Measurements from ENCODE around the gene BTBD9. TPM values are rescaled to one million over a fixed set of nuclear protein-coding genes. Genes with fewer than 3 reads are reported as not detected.

BTBD9 gene
- total RNA-seq, 1 donor from 2014 or later = 10.3 TPM

DNA sequence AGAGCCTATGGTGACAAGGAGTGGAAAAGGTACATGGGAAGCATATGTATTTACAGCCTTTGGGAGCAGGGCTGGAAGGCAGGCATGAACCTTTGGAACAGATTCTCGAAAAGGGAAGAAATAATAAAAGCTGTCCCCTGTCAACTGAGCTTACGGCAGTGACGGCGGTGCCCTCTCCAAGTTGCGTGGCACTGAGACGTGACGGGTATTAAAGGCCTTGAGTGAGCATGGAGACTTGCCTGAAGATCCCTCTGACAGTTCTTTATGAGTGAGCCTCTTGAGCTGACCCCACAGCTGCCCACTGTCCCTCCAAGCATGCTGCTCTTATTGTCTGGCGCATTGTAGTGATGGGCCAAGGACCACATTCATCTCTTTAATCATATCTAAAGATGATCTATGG is 431.7 kb downstream of the BTBD9 start:
- H3K36me3 Mint-ChIP-seq (ENCODE audit: low read depth, unreplicated experiment) = no peaks in the 10 kb centered on the region
- no peak overlapping the region for H3K27ac Mint-ChIP-seq (ENCODE audit: unreplicated experiment)
- H3K4me3 Mint-ChIP-seq (ENCODE audit: unreplicated experiment) = no peak overlapping the region
- DNase-seq (ENCODE audit: low spot score) = no peak
- peaks cover 16% of the 10 kb centered on the region for H3K4me1 Mint-ChIP-seq (ENCODE audit: unreplicated experiment)
- no peaks in the 10 kb centered on the region for H3K9me3 Mint-ChIP-seq (ENCODE audit: unreplicated experiment)
- H3K27me3 Mint-ChIP-seq (ENCODE audit: unreplicated experiment) = peaks cover 3% of the 10 kb centered on the region
- TF ChIP-seq, protein P1, sequence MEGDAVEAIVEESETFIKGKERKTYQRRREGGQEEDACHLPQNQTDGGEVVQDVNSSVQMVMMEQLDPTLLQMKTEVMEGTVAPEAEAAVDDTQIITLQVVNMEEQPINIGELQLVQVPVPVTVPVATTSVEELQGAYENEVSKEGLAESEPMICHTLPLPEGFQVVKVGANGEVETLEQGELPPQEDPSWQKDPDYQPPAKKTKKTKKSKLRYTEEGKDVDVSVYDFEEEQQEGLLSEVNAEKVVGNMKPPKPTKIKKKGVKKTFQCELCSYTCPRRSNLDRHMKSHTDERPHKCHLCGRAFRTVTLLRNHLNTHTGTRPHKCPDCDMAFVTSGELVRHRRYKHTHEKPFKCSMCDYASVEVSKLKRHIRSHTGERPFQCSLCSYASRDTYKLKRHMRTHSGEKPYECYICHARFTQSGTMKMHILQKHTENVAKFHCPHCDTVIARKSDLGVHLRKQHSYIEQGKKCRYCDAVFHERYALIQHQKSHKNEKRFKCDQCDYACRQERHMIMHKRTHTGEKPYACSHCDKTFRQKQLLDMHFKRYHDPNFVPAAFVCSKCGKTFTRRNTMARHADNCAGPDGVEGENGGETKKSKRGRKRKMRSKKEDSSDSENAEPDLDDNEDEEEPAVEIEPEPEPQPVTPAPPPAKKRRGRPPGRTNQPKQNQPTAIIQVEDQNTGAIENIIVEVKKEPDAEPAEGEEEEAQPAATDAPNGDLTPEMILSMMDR (IDR thresholded peaks at IDR 0.05; ENCODE audit: unreplicated experiment) = no peak

DNA sequence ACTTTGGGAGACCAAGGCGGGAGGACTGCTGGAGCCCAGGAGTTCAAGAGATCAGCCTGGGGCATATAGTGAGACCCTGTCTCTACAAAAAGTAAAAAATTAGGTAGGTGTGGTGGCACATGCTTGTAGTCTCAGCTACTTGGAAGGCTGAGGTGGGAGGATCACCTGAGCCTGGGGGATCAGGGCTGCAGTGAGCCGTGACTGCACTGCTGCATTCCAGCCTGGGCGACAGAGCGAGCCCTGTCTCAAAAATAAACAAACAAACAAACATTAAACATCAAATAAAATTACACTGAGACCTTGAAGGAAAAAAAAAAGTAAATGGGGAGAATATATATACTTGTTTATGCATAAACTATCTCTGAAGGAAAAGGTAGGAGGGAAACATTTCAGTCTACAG is 432.4 kb downstream of the BTBD9 start:
- no peak for DNase-seq (ENCODE audit: low spot score)
- H3K27ac Mint-ChIP-seq (ENCODE audit: unreplicated experiment) = no peak overlapping the region
- H3K36me3 Mint-ChIP-seq (ENCODE audit: low read depth, unreplicated experiment) = no peaks in the 10 kb centered on the region
- TF ChIP-seq, protein P1 (IDR thresholded peaks at IDR 0.05; ENCODE audit: unreplicated experiment) = no peak
- no peaks in the 10 kb centered on the region for H3K9me3 Mint-ChIP-seq (ENCODE audit: unreplicated experiment)
- H3K27me3 Mint-ChIP-seq (ENCODE audit: unreplicated experiment) = peaks cover 2% of the 10 kb centered on the region
- peaks cover 9% of the 10 kb centered on the region for H3K4me1 Mint-ChIP-seq (ENCODE audit: unreplicated experiment)
- H3K4me3 Mint-ChIP-seq (ENCODE audit: unreplicated experiment) = no peak overlapping the region

DNA sequence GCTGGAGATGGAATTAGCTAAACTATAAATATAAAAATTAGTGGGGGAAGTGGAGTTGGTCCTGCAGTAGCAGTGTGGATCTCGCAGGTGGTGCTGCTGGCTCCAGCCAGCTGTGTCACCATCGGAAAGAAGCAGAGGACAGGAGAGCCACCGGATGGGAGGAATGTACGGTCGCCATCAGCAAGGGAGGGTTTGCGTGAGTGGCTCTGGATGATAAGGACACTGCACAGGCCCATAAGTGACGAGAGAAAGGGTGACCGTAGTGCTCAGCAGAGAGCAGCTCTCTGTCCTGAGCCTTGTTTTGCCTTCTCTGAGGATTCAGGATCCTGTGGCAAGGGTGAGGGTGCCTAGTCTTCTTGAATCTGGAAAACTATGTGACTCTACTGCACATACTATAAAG is 441.5 kb downstream of the BTBD9 start:
- no peak overlapping the region for H3K4me3 Mint-ChIP-seq (ENCODE audit: unreplicated experiment)
- H3K4me1 Mint-ChIP-seq (ENCODE audit: unreplicated experiment) = peaks cover 13% of the 10 kb centered on the region
- no peak for DNase-seq (ENCODE audit: low spot score)
- H3K36me3 Mint-ChIP-seq (ENCODE audit: low read depth, unreplicated experiment) = no peaks in the 10 kb centered on the region
- H3K9me3 Mint-ChIP-seq (ENCODE audit: unreplicated experiment) = no peaks in the 10 kb centered on the region
- TF ChIP-seq, protein P1 (IDR thresholded peaks at IDR 0.05; ENCODE audit: unreplicated experiment) = no peak
- H3K27ac Mint-ChIP-seq (ENCODE audit: unreplicated experiment) = no peak overlapping the region
- H3K27me3 Mint-ChIP-seq (ENCODE audit: unreplicated experiment) = peaks cover 2% of the 10 kb centered on the region

DNA sequence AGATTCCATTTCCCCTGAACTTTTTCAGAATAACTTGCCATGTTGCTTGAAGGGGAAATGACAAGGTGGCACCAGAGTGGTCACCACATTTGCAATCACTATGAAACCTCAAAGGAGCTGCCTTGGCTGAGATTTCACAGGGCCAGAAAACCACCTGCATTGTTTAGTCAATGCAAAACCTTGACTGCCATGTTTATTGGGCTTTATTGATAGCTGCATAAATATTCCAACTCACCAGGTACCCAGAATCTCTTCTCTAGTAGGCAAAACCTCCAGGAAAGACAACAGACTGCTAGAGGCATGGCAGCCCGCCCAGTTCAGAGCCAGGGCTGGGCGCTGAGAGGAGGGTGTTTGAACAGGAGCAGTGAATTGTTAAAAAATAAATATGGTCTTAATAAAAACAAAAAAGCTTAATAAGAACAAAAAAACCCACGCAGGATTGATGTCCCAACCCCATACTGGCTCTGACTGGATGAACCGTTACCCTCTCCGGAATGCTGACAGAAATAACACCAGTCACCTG is 444.6 kb downstream of the BTBD9 start:
- TF ChIP-seq, protein P1 (IDR thresholded peaks at IDR 0.05; ENCODE audit: unreplicated experiment) = no peak
- no peak for DNase-seq (ENCODE audit: low spot score)
- Mint-ChIP-seq H3K36me3 (ENCODE audit: low read depth, unreplicated experiment) (no peaks in the 10 kb centered on the region), H3K27ac (ENCODE audit: unreplicated experiment) (no peak overlapping the region), H3K27me3 (ENCODE audit: unreplicated experiment) (peaks cover 2% of the 10 kb centered on the region), H3K9me3 (ENCODE audit: unreplicated experiment) (no peaks in the 10 kb centered on the region), H3K4me1 (ENCODE audit: unreplicated experiment) (peaks cover 23% of the 10 kb centered on the region), H3K4me3 (ENCODE audit: unreplicated experiment) (no peak overlapping the region)

DNA sequence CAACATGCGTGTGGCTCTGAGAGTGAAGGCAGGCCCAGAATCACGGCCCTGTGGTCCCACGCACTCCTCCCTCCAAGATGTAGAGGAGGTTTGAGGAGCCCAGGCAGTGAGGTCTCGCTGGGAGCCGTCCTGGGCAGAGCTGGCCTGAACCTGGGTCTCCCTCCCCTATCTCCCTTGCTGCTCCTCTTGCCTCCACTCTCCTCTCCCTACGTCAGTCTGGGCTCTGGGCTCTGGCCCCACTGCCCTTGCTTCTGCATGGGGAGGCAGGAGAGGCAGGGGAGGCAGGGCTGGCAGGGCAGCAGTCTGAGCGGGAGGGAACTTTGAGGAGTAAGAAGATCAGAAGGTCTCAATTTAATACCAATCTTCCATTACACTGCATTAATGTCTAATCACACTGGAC is 445.1 kb downstream of the BTBD9 start:
- no peak for DNase-seq (ENCODE audit: low spot score)
- peaks cover 2% of the 10 kb centered on the region for H3K27me3 Mint-ChIP-seq (ENCODE audit: unreplicated experiment)
- TF ChIP-seq, protein P1 (IDR thresholded peaks at IDR 0.05; ENCODE audit: unreplicated experiment) = no peak
- H3K27ac Mint-ChIP-seq (ENCODE audit: unreplicated experiment) = no peak overlapping the region
- H3K4me3 Mint-ChIP-seq (ENCODE audit: unreplicated experiment) = no peak overlapping the region
- H3K9me3 Mint-ChIP-seq (ENCODE audit: unreplicated experiment) = no peaks in the 10 kb centered on the region
- H3K36me3 Mint-ChIP-seq (ENCODE audit: low read depth, unreplicated experiment) = no peaks in the 10 kb centered on the region
- peaks cover 23% of the 10 kb centered on the region for H3K4me1 Mint-ChIP-seq (ENCODE audit: unreplicated experiment)

Data from endothelial cell (in vitro differentiated cells).